Cardiac muscle cell (in vitro differentiated cells and primary cell): ENCODE measurements around the gene GNB4. TPM values are rescaled to one million over a fixed set of nuclear protein-coding genes. Genes with fewer than 3 reads are reported as not detected.

Source experiments
- DNase-seq, 2 donors: peaks; one replicate each; pipeline versions ENCODE4 v3.0.0 to v3.0.0-alpha.2; 2010 to 2017; ENCODE audit warnings: low read depth in 1 of 2, low spot score in 1 of 2
- H3K27ac ChIP-seq: fragments of 200-600 bp; sonication (generic); 2 replicates; pipeline ENCODE4 v1.5.1; 2016
- H3K27me3 ChIP-seq: fragments of 200-600 bp; sonication (generic); 2 replicates; pipeline ENCODE4 v1.6.0; 2016; ENCODE audit warnings: control low read depth
- H3K36me3 ChIP-seq: fragments of 200-600 bp; sonication (generic); 2 replicates; pipeline ENCODE4 v1.5.1; 2016; ENCODE audit warnings: control low read depth
- H3K4me1 ChIP-seq: fragments of 200-600 bp; sonication (generic); 2 replicates; pipeline ENCODE4 v1.8.1; 2017; ENCODE audit warnings: low read depth, mild to moderate bottlenecking, mixed run types
- H3K4me3 ChIP-seq: fragments of 200-600 bp; sonication (generic); 2 replicates; pipeline ENCODE4 v1.5.1; 2016; ENCODE audit warnings: mild to moderate bottlenecking
- H3K9me3 ChIP-seq: fragments of 200-600 bp; sonication (generic); 2 replicates; pipeline ENCODE4 v1.5.1; 2017; ENCODE audit warnings: low read depth, mild to moderate bottlenecking, control low read depth
- CTCF ChIP-seq: IDR thresholded peaks from 2 replicates; pipeline ENCODE4 v1.5.1; 2012; ENCODE audit warnings: low read depth, mild to moderate bottlenecking, low read length
- polyA plus RNA-seq: library from polyadenylated mRNA; unstranded; fragments of >200 nt; fragmentation: Nextera tagmentation; extraction: Ambion mirVana; gene quantifications from 2 replicates; pipeline ENCODE4 v1.2.1, GENCODE V29; 2016
- total RNA-seq: library from RNA; depleted of rRNA; stranded (reverse); fragments of >200 nt; gene quantifications from 2 replicates; pipeline ENCODE4 v1.2.3, GENCODE V29; 2016

The GNB4 gene
- total and polyA plus RNA-seq, 2 experiments from 2014 or later, result 18.4 to 26.7 TPM

DNA sequence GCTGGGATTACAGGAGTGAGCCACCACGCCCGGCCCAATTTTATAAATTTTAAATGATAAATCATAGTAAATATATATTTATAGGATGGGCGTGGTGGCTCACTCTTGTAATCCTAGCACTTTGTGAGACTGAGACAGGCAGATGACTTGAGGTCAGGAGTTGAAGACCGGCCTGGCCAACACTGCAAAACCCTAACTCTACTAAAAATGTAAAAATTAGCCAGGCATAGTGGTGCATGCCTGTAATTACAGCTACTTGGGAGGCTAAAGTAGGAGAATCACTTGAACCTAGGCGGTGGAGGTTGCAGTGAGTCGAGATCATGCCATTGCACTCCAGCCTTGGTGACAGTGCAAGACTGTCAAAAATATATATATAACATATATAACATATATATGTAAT lies 77.3 kb downstream of the GNB4 start:
- Histone ChIP-seq H3K4me3 (no peak overlapping the region), H3K27ac (no peak overlapping the region), H3K36me3 (peaks cover 34% of the 10 kb centered on the region), H3K4me1 (no peaks in the 10 kb centered on the region), H3K9me3 (no peaks in the 10 kb centered on the region), H3K27me3 (no peaks in the 10 kb centered on the region)
- DNase-seq, result no peak
- TF ChIP-seq CTCF, result no peak

DNA sequence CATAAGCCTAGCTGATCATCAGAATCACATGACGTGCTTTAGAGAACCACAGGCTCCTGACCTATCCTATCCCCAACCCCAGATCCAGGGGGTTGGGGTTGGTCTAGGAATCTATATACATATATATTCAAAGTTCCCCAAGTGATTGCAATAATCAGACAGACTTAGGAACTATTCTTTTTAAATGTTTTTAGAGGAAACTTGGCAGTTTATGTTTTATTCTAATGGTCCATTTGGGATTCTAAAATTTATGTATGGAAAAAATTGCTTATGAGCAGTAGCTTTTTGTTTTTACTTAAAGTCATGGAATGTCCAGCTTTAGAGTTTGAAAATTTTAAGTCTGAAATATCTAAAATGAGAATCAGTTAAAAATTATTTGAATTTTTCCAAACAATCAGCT lies 81.6 kb downstream of the GNB4 start:
- Histone ChIP-seq H3K27ac (no peak overlapping the region), H3K4me3 (no peak overlapping the region), H3K36me3 (peaks cover 41% of the 10 kb centered on the region), H3K27me3 (no peaks in the 10 kb centered on the region), H3K9me3 (no peaks in the 10 kb centered on the region), H3K4me1 (no peaks in the 10 kb centered on the region)
- DNase-seq, result no peak
- TF ChIP-seq CTCF, result no peak

GRCh38 chr3:179363332-179363731 lies 87.9 kb downstream of the GNB4 start:
- H3K27ac ChIP-seq, result no peak overlapping the region
- no peak overlapping the region for H3K4me3 ChIP-seq
- H3K9me3 ChIP-seq, result no peaks in the 10 kb centered on the region
- H3K4me1 ChIP-seq, result no peaks in the 10 kb centered on the region
- peaks cover 60% of the 10 kb centered on the region for H3K36me3 ChIP-seq
- no peak for TF ChIP-seq CTCF
- no peaks in the 10 kb centered on the region for H3K27me3 ChIP-seq
- DNase-seq, result no peak

GRCh38 chr3:179355996-179356395 lies 95.3 kb downstream of the GNB4 start:
- no peak overlapping the region for H3K4me3 ChIP-seq
- no peak for DNase-seq
- no peaks in the 10 kb centered on the region for H3K4me1 ChIP-seq
- H3K27me3 ChIP-seq, result no peaks in the 10 kb centered on the region
- H3K9me3 ChIP-seq, result no peaks in the 10 kb centered on the region
- no peak overlapping the region for H3K27ac ChIP-seq
- TF ChIP-seq CTCF, result no peak
- H3K36me3 ChIP-seq, result peaks cover 49% of the 10 kb centered on the region

DNA sequence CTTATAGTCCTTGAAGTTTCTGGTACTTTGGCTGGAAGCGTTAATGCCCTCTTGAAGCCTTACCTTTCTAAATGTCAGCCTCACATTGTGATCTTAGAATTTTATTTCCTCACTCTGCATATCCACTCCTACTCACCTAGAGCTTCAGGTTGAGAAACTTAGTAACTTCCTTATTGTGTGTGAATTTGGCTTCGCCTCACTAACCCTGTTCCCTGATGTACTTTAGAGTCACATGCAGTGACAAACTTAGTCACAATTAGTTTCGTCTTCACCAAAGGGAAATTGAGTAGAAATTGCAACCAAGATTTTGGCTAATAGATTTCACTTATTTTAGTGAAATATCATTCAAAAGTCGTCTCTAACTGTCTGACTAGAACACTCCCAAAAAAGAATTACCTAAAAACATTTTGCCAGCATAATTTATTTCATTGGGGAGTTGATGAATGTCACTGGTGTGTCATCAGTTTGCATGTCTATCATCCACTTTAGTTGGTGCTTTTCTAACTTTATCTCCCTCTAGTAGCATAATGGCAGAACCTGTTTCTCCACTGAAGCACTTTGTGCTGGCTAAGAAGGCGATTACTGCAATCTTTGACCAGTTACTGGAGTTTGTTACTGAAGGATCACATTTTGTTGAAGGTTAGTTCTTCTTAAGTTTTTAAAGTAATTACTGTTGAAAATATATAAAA lies 102.8 kb downstream of the GNB4 start:
- no peak for TF ChIP-seq CTCF
- Histone ChIP-seq H3K9me3 (no peaks in the 10 kb centered on the region), H3K4me1 (peaks cover 6% of the 10 kb centered on the region), H3K27me3 (no peaks in the 10 kb centered on the region), H3K36me3 (peaks cover 17% of the 10 kb centered on the region), H3K4me3 (peak overlapping the region; percentile 67), H3K27ac (peak overlapping the region; percentile 90)
- DNase-seq, result no peak
